Astrocyte (in vitro differentiated cells and primary cell): Measurements from ENCODE around the gene ULK4. TPM values are rescaled to one million over a fixed set of nuclear protein-coding genes. Genes with fewer than 3 reads are reported as not detected.

ENCODE experiments used
- DNase-seq: peaks from one replicate; pipeline ENCODE4 v3.0.0-alpha.2; 2010; ENCODE audit warnings: low read depth
- FAIRE-seq: peaks from 2 replicates; lab custom pipeline; 2011; peaks lifted over from hg19 to GRCh38; lab: Jason Lieb, UNC
- H2AFZ ChIP-seq: 2 replicates; pipeline ENCODE4 v1.6.0; 2012; ENCODE audit warnings: low read depth, low read length, inconsistent platforms
- H3K27ac ChIP-seq: 2 replicates; pipeline ENCODE4 v1.5.1; 2011; ENCODE audit warnings: low read depth, low read length, inconsistent platforms
- H3K27me3 ChIP-seq: 2 replicates; pipeline ENCODE4 v1.6.0; 2011; ENCODE audit warnings: low read length, inconsistent platforms; ENCODE audit not compliant: insufficient read depth
- H3K36me3 ChIP-seq: 2 replicates; pipeline ENCODE4 v1.5.1; 2011; ENCODE audit warnings: low read length, inconsistent platforms; ENCODE audit not compliant: insufficient read depth
- H3K4me1 ChIP-seq: 2 replicates; pipeline ENCODE4 v1.5.1; 2011; ENCODE audit warnings: low read length, inconsistent platforms; ENCODE audit not compliant: insufficient read depth
- H3K4me2 ChIP-seq: 2 replicates; pipeline ENCODE4 v1.6.0; 2012; ENCODE audit warnings: low read length, inconsistent platforms
- H3K4me3 ChIP-seq: 2 replicates; pipeline ENCODE4 v1.5.1; 2011; ENCODE audit warnings: low read depth, mild to moderate bottlenecking, low read length, inconsistent platforms; ENCODE audit not compliant: insufficient read depth
- H3K79me2 ChIP-seq: 2 replicates; pipeline ENCODE4 v1.6.0; 2012; ENCODE audit warnings: mild to moderate bottlenecking, low read length, inconsistent platforms; ENCODE audit not compliant: insufficient read depth
- H3K9ac ChIP-seq: 2 replicates; pipeline ENCODE4 v1.6.0; 2012; ENCODE audit warnings: mild to moderate bottlenecking, low read length, inconsistent platforms
- H3K9me3 ChIP-seq: 2 replicates; pipeline ENCODE4 v1.5.1; 2012; ENCODE audit warnings: low read depth, mild to moderate bottlenecking, low read length, inconsistent platforms; ENCODE audit not compliant: insufficient read depth
- H4K20me1 ChIP-seq: 2 replicates; pipeline ENCODE4 v1.6.0; 2012; ENCODE audit warnings: low read length, inconsistent platforms; ENCODE audit not compliant: insufficient read depth
- H3K27ac Mint-ChIP-seq: one replicate; pipeline ENCODE4 v1.8.0; 2021; ENCODE audit warnings: mild to moderate bottlenecking, mixed read lengths; ENCODE audit not compliant: unreplicated experiment
- H3K27me3 Mint-ChIP-seq: one replicate; pipeline ENCODE4 v1.8.0; 2021; ENCODE audit warnings: low read depth, mixed read lengths; ENCODE audit not compliant: unreplicated experiment
- H3K36me3 Mint-ChIP-seq: one replicate; pipeline ENCODE4 v1.8.0; 2021; ENCODE audit warnings: low read depth, mixed read lengths; ENCODE audit not compliant: unreplicated experiment
- H3K4me1 Mint-ChIP-seq: one replicate; pipeline ENCODE4 v1.8.0; 2021; ENCODE audit warnings: low read depth, mixed read lengths; ENCODE audit not compliant: unreplicated experiment
- H3K4me3 Mint-ChIP-seq: one replicate; pipeline ENCODE4 v1.8.0; 2021; ENCODE audit warnings: mild to moderate bottlenecking, moderate library complexity, mixed read lengths; ENCODE audit not compliant: unreplicated experiment
- H3K9me3 Mint-ChIP-seq: one replicate; pipeline ENCODE4 v1.8.0; 2021; ENCODE audit warnings: mild to moderate bottlenecking, mixed read lengths; ENCODE audit not compliant: unreplicated experiment
- EZH2 ChIP-seq: IDR thresholded peaks from 2 replicates; pipeline ENCODE4 v1.6.1; 2012; ENCODE audit warnings: mild to moderate bottlenecking, low read length, inconsistent platforms; ENCODE audit not compliant: insufficient read depth
- total RNA-seq: library from RNA; stranded (reverse); gene quantifications from 2 replicates; pipeline ENCODE4 v1.2.1, GENCODE V29; 2021
- TF ChIP-seq, protein P1 (sequence below): IDR thresholded peaks from 2 replicates; pipeline ENCODE4 v1.5.1; 2011; ENCODE audit warnings: low read depth, mild to moderate bottlenecking, inconsistent platforms, low read length, moderate library complexity; ENCODE audit not compliant: insufficient read depth

The ULK4 gene
- total RNA-seq, 1 donor from 2014 or later, result 6.6 TPM

DNA sequence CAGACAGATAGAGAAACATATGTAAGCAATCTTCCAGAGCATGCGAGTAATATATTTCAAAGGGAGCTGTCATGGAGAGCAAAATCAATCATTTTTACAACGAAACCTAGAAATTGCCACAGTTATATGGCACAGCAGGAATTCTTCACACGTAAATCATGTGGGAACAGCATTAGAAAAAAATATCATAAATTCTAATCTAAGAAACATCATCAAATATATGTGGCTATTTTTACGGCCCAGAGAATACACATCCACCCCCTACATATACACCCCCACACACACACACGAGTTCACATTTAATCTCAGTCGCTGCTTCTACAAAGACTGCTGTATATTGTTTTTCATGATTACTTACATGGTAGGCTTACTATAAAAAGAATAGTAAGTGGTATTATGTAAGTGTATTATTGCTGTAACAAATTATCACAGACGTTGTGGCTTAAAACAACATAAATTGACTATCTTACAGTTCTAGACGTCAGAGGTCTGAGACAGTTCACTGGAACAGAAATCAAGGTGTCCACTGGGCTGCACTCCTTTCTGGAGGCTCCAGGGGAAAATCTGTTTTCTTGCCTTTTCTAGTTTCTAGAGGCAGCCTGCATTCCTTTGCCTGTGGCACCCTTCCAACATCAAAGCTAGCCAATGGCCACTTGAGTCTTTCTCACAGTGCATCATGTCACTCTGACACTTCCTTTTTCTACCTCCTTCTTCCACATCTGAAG lies 363.3 kb downstream of the ULK4 start:
- TF ChIP-seq EZH2, result no peak
- TF ChIP-seq, protein P1, sequence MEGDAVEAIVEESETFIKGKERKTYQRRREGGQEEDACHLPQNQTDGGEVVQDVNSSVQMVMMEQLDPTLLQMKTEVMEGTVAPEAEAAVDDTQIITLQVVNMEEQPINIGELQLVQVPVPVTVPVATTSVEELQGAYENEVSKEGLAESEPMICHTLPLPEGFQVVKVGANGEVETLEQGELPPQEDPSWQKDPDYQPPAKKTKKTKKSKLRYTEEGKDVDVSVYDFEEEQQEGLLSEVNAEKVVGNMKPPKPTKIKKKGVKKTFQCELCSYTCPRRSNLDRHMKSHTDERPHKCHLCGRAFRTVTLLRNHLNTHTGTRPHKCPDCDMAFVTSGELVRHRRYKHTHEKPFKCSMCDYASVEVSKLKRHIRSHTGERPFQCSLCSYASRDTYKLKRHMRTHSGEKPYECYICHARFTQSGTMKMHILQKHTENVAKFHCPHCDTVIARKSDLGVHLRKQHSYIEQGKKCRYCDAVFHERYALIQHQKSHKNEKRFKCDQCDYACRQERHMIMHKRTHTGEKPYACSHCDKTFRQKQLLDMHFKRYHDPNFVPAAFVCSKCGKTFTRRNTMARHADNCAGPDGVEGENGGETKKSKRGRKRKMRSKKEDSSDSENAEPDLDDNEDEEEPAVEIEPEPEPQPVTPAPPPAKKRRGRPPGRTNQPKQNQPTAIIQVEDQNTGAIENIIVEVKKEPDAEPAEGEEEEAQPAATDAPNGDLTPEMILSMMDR, result no peak

DNA sequence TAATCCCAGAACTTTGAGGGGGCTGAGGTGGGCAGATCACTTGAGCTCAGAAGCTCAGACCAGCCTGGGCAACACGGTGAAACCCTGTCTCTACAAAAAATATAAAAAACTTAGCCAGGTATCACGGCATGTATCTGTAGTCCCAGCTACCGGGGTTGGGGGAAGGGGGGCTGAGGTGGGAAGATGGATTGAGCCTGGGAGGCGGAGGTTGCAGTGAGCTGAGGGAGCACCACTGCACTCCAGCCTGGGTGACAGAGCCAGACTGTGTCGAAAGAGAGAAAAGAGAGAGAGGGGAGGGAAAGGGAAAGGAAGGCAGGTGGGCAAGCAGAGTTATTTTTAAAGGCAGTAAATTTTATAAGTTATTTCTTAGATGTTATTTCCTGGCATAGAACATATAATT lies 368.1 kb downstream of the ULK4 start:
- Histone ChIP-seq H3K9me3 (no peaks in the 10 kb centered on the region), H4K20me1 (no peaks in the 10 kb centered on the region), H3K79me2 (no peaks in the 10 kb centered on the region), H2AFZ (no peak overlapping the region), H3K27ac (no peak overlapping the region), H3K4me2 (no peak overlapping the region), H3K9ac (no peak overlapping the region), H3K4me1 (no peaks in the 10 kb centered on the region), H3K4me3 (no peak overlapping the region), H3K27me3 (no peaks in the 10 kb centered on the region), H3K36me3 (no peaks in the 10 kb centered on the region)
- no peak for TF ChIP-seq EZH2
- TF ChIP-seq, protein P1, result no peak
- H3K4me3 Mint-ChIP-seq, result no peak overlapping the region
- H3K27ac Mint-ChIP-seq, result no peak overlapping the region
- no peak for FAIRE-seq
- no peaks in the 10 kb centered on the region for H3K9me3 Mint-ChIP-seq
- peaks cover 7% of the 10 kb centered on the region for H3K4me1 Mint-ChIP-seq
- DNase-seq, result no peak
- no peaks in the 10 kb centered on the region for H3K36me3 Mint-ChIP-seq
- H3K27me3 Mint-ChIP-seq, result peaks cover 2% of the 10 kb centered on the region

More for the DNA sequence above, 363.3 kb downstream of the ULK4 start:
- no peaks in the 10 kb centered on the region for H3K9me3 Mint-ChIP-seq
- Histone ChIP-seq H3K27ac (no peak overlapping the region), H3K36me3 (no peaks in the 10 kb centered on the region), H3K4me1 (no peaks in the 10 kb centered on the region), H3K4me2 (no peak overlapping the region), H3K79me2 (no peaks in the 10 kb centered on the region), H2AFZ (no peak overlapping the region), H3K9ac (no peak overlapping the region), H3K4me3 (no peak overlapping the region), H3K27me3 (no peaks in the 10 kb centered on the region), H3K9me3 (no peaks in the 10 kb centered on the region), H4K20me1 (no peaks in the 10 kb centered on the region)
- no peak overlapping the region for H3K27ac Mint-ChIP-seq
- FAIRE-seq (no peak), DNase-seq (peak; percentile 21)
- peaks cover 2% of the 10 kb centered on the region for H3K27me3 Mint-ChIP-seq
- H3K4me3 Mint-ChIP-seq, result no peak overlapping the region
- no peaks in the 10 kb centered on the region for H3K4me1 Mint-ChIP-seq
- peaks cover 2% of the 10 kb centered on the region for H3K36me3 Mint-ChIP-seq
